HCT116 (cell line): ENCODE data around the gene NHERF2. TPM values are rescaled to one million over a fixed set of nuclear protein-coding genes. Genes with fewer than 3 reads are reported as not detected.

ENCODE experiments used
- ATAC-seq: fragments of 200-7000 bp; cut with Tn5 transposase; 2 replicates; pipeline ENCODE4 v1.9.1; 2020; ENCODE audit warnings: mild to moderate bottlenecking, moderate library complexity
- BruUV-seq: library from RNA; stranded (reverse); fragments of 400-500 nt; replicated peaks from 2 replicates; lab custom pipeline; 2021; lab: Mats Ljungman, UMichigan
- CTCF ChIA-PET: fragments of 300-600 bp; sonication (Branson Sonifier 250); formaldehyde crosslinking; loops from one replicate; lab custom pipeline; 2021; ENCODE audit warnings: antibody characterized with exemption; lab: Charles Lee
- POLR2A ChIA-PET: fragments of 300-600, 350-600 bp; sonication (Branson Sonifier 250); formaldehyde crosslinking; loops from one replicate; lab custom pipeline; 2021; ENCODE audit warnings: antibody characterized with exemption; lab: Charles Lee
- RAD21 ChIA-PET, 2 experiments: fragments of 300-600 bp; sonication (Branson Sonifier 250); formaldehyde crosslinking; loops; one replicate each; lab custom pipeline; 2023; ENCODE audit warnings: low total read pairs in 2 of 2; ENCODE audit not compliant: uncharacterized antibody in 2 of 2, unreplicated experiment in 2 of 2, low non-redundant PET in 1 of 2; lab: Charles Lee
- DNase-seq: peaks from one replicate; pipeline ENCODE4 v3.0.0-alpha.2; 2010; ENCODE audit warnings: low read depth, low spot score
- H2AFZ ChIP-seq: fragments of 200-600 bp; shearing (Covaris generic), sonication (generic); 2 replicates; pipeline ENCODE4 v1.6.1; 2017; ENCODE audit warnings: low read depth, mixed run types, mixed read lengths, antibody characterized with exemption, low read length; ENCODE audit not compliant: poor library complexity, severe bottlenecking
- H3K27ac ChIP-seq: 2 replicates; pipeline ENCODE4 v1.5.1; 2012; ENCODE audit warnings: low read depth, low read length
- H3K27me3 ChIP-seq: fragments of 200-600 bp; sonication (generic); 2 replicates; pipeline ENCODE4 v1.6.1; 2016; ENCODE audit warnings: mixed run types, low read length, mixed read lengths; ENCODE audit not compliant: insufficient read depth
- H3K36me3 ChIP-seq, 2 experiments: fragments of 200-500 bp in 1 of 2; fragments of 200-600 bp in 1 of 2; sonication (Bioruptor generic) in 1 of 2; sonication (generic) in 1 of 2; 2 replicates each; pipeline versions ENCODE4 v1.5.1 to v1.6.1; 2014 to 2016; ENCODE audit warnings: low read length in 2 of 2, inconsistent platforms in 1 of 2, mixed read lengths in 1 of 2, mixed run types in 1 of 2; ENCODE audit not compliant: insufficient read depth in 2 of 2, control insufficient read depth in 1 of 2
- H3K4me1 ChIP-seq, 2 experiments: fragments of 200-600 bp in 1 of 2; sonication (generic) in 1 of 2; 2 replicates each; pipeline versions ENCODE4 v1.5.1 to v1.6.1; 2012 to 2017; ENCODE audit warnings: low read length in 2 of 2, inconsistent platforms in 1 of 2, mild to moderate bottlenecking in 1 of 2, mixed read lengths in 1 of 2, mixed run types in 1 of 2, moderate library complexity in 1 of 2; ENCODE audit not compliant: insufficient read depth in 2 of 2, control insufficient read depth in 1 of 2
- H3K4me2 ChIP-seq: fragments of 200-600 bp; sonication (generic); 2 replicates; pipeline ENCODE4 v1.6.1; 2017; ENCODE audit warnings: mixed run types, low read length, mixed read lengths
- H3K4me3 ChIP-seq, 2 experiments: fragments of 200-600 bp in 1 of 2; sonication (generic) in 1 of 2; replicated peaks in 1 of 2; 2 replicates each; pipeline ENCODE4 v1.5.1; 2011 to 2016; ENCODE audit warnings: low read length in 2 of 2, control low read depth in 1 of 2, low read depth in 1 of 2, mild to moderate bottlenecking in 1 of 2, mixed read lengths in 1 of 2, mixed run types in 1 of 2
- H3K79me2 ChIP-seq: fragments of 200-600 bp; sonication (generic); 2 replicates; pipeline ENCODE4 v1.6.1; 2017; ENCODE audit warnings: mild to moderate bottlenecking, mixed run types, low read length, moderate library complexity, mixed read lengths; ENCODE audit not compliant: insufficient read depth
- H3K9ac ChIP-seq: fragments of 200-600 bp; sonication (generic); 2 replicates; pipeline ENCODE4 v1.6.1; 2016; ENCODE audit warnings: low read length, mixed read lengths
- H3K9me2 ChIP-seq: fragments of 200-600 bp; sonication (generic), shearing (Covaris generic); 2 replicates; pipeline ENCODE4 v1.6.1; 2017; ENCODE audit warnings: mixed run types, mild to moderate bottlenecking, moderate library complexity; ENCODE audit not compliant: insufficient read depth
- H3K9me3 ChIP-seq, 2 experiments: fragments of 200-500 bp in 1 of 2; fragments of 200-600 bp in 1 of 2; sonication (Bioruptor generic) in 1 of 2; sonication (generic) in 1 of 2; 2 replicates each; pipeline ENCODE4 v1.6.1; 2014 to 2017; ENCODE audit warnings: low read length in 2 of 2, mixed read lengths in 2 of 2, inconsistent platforms in 1 of 2, low read depth in 1 of 2, mild to moderate bottlenecking in 1 of 2, mixed run types in 1 of 2, moderate library complexity in 1 of 2; ENCODE audit not compliant: control insufficient read depth in 1 of 2, insufficient read depth in 1 of 2
- H4K20me1 ChIP-seq: fragments of 200-600 bp; sonication (generic), shearing (Covaris generic); 2 replicates; pipeline ENCODE4 v1.6.1; 2017; ENCODE audit warnings: mixed run types, mild to moderate bottlenecking, moderate library complexity; ENCODE audit not compliant: insufficient read depth
- EZH2 ChIP-seq: fragments of 200-600 bp; sonication (generic); IDR thresholded peaks from 2 replicates; pipeline ENCODE4 v1.6.1; 2017; ENCODE audit warnings: antibody characterized with exemption, mixed run types
- JUND ChIP-seq: IDR thresholded peaks from 2 replicates; pipeline ENCODE4 v1.6.1; 2012
- POLR2A ChIP-seq: IDR thresholded peaks from 2 replicates; pipeline ENCODE4 v1.7.0; 2011; ENCODE audit warnings: borderline replicate concordance; ENCODE audit not compliant: insufficient read depth, insufficient read length; ENCODE audit errors: extremely low read depth
- POLR2AphosphoS5 ChIP-seq: IDR thresholded peaks from 2 replicates; pipeline ENCODE4 v1.6.1; 2011; ENCODE audit warnings: mild to moderate bottlenecking, low read depth, low read length, moderate library complexity
- RAD21 ChIP-seq: IDR thresholded peaks from 2 replicates; pipeline ENCODE4 v1.6.1; 2012; ENCODE audit warnings: low read depth, mild to moderate bottlenecking
- SRF ChIP-seq: IDR thresholded peaks from 2 replicates; pipeline ENCODE4 v1.6.1; 2012; ENCODE audit warnings: low read depth
- TCF7L2 ChIP-seq: IDR thresholded peaks from 2 replicates; pipeline ENCODE4 v1.7.0; 2011; ENCODE audit warnings: borderline replicate concordance, inconsistent platforms; ENCODE audit not compliant: insufficient read depth, insufficient read length; ENCODE audit errors: extremely low read depth
- YY1 ChIP-seq: IDR thresholded peaks from 2 replicates; pipeline ENCODE4 v1.6.1; 2011; ENCODE audit warnings: low read length, low read depth, moderate library complexity, mild to moderate bottlenecking; ENCODE audit not compliant: insufficient replicate concordance; ENCODE audit errors: extremely low read depth
- intact Hi-C: fragments of 100-400 bp; cut with micrococcal nuclease; formaldehyde crosslinking; loops from 2 replicates; pipeline ENCODE4 v1.10.0; 2022
- total RNA-seq: library from RNA; stranded (reverse); gene quantifications from one replicate; pipeline ENCODE4 v1.2.1, GENCODE V29; 2021; ENCODE audit not compliant: unreplicated experiment
- TF ChIP-seq, protein P1 (sequence below): IDR thresholded peaks from 2 replicates; pipeline ENCODE4 v1.6.1; 2012; ENCODE audit warnings: low read depth
- TF ChIP-seq, protein P2 (sequence below): IDR thresholded peaks from 2 replicates; pipeline ENCODE4 v1.6.1; 2011; ENCODE audit warnings: mild to moderate bottlenecking, low read length, moderate library complexity; ENCODE audit not compliant: insufficient replicate concordance; ENCODE audit errors: extremely low read depth
- TF ChIP-seq, protein P3 (sequence below), 3 experiments: fragments of 200-600 bp in 1 of 3; sonication (generic) in 1 of 3; IDR thresholded peaks in 2 of 3; conservative IDR thresholded peaks in 1 of 3; 2 replicates each; pipeline ENCODE4 v1.5.1; 2012 to 2017; ENCODE audit warnings: low read depth in 2 of 3, low read length in 2 of 3, antibody characterized with exemption in 1 of 3, borderline replicate concordance in 1 of 3, control low read depth in 1 of 3, mild to moderate bottlenecking in 1 of 3, mixed read lengths in 1 of 3, mixed run types in 1 of 3, moderate library complexity in 1 of 3; ENCODE audit not compliant: insufficient read depth in 1 of 3

NHERF2 gene
- total RNA-seq, 1 experiment from 2014 or later: 58.4 TPM

DNA sequence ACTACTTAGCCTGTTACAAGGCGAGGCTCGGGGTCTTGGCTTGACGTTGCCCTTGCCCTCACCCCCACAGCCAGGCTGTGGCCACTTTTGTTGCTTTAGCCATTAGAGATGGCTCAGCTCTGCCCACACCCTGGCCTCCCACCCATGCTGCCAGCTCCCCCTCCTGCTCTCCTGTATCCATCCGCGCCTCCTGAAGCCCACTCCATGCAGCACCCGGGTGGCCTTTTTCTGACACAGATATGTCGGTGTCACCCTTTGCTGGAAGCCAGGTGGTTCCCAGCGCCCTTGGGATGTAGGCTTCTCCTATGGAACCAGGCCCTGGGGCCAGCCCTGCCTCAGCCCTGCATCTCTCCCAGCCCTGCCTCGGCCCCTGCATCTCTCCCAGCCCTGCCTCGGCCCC, 30.7 kb downstream of the NHERF2 start:
- H3K4me2 ChIP-seq: no peak overlapping the region
- no peak overlapping the region for H3K4me3 ChIP-seq
- POLR2A ChIA-PET: no interaction called here
- TF ChIP-seq, protein P1, sequence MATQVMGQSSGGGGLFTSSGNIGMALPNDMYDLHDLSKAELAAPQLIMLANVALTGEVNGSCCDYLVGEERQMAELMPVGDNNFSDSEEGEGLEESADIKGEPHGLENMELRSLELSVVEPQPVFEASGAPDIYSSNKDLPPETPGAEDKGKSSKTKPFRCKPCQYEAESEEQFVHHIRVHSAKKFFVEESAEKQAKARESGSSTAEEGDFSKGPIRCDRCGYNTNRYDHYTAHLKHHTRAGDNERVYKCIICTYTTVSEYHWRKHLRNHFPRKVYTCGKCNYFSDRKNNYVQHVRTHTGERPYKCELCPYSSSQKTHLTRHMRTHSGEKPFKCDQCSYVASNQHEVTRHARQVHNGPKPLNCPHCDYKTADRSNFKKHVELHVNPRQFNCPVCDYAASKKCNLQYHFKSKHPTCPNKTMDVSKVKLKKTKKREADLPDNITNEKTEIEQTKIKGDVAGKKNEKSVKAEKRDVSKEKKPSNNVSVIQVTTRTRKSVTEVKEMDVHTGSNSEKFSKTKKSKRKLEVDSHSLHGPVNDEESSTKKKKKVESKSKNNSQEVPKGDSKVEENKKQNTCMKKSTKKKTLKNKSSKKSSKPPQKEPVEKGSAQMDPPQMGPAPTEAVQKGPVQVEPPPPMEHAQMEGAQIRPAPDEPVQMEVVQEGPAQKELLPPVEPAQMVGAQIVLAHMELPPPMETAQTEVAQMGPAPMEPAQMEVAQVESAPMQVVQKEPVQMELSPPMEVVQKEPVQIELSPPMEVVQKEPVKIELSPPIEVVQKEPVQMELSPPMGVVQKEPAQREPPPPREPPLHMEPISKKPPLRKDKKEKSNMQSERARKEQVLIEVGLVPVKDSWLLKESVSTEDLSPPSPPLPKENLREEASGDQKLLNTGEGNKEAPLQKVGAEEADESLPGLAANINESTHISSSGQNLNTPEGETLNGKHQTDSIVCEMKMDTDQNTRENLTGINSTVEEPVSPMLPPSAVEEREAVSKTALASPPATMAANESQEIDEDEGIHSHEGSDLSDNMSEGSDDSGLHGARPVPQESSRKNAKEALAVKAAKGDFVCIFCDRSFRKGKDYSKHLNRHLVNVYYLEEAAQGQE: no peak
- TF ChIP-seq, protein P2, sequence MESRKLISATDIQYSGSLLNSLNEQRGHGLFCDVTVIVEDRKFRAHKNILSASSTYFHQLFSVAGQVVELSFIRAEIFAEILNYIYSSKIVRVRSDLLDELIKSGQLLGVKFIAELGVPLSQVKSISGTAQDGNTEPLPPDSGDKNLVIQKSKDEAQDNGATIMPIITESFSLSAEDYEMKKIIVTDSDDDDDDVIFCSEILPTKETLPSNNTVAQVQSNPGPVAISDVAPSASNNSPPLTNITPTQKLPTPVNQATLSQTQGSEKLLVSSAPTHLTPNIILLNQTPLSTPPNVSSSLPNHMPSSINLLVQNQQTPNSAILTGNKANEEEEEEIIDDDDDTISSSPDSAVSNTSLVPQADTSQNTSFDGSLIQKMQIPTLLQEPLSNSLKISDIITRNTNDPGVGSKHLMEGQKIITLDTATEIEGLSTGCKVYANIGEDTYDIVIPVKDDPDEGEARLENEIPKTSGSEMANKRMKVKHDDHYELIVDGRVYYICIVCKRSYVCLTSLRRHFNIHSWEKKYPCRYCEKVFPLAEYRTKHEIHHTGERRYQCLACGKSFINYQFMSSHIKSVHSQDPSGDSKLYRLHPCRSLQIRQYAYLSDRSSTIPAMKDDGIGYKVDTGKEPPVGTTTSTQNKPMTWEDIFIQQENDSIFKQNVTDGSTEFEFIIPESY: no peak
- no peak for TF ChIP-seq JUND
- no peak for TF ChIP-seq POLR2AphosphoS5
- TF ChIP-seq TCF7L2: no peak
- TF ChIP-seq, protein P3, sequence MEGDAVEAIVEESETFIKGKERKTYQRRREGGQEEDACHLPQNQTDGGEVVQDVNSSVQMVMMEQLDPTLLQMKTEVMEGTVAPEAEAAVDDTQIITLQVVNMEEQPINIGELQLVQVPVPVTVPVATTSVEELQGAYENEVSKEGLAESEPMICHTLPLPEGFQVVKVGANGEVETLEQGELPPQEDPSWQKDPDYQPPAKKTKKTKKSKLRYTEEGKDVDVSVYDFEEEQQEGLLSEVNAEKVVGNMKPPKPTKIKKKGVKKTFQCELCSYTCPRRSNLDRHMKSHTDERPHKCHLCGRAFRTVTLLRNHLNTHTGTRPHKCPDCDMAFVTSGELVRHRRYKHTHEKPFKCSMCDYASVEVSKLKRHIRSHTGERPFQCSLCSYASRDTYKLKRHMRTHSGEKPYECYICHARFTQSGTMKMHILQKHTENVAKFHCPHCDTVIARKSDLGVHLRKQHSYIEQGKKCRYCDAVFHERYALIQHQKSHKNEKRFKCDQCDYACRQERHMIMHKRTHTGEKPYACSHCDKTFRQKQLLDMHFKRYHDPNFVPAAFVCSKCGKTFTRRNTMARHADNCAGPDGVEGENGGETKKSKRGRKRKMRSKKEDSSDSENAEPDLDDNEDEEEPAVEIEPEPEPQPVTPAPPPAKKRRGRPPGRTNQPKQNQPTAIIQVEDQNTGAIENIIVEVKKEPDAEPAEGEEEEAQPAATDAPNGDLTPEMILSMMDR (IDR thresholded peaks at IDR 0.05 in 2 of 3, conservative IDR thresholded peaks at IDR 0.05 in 1 of 3; ENCODE audit: borderline replicate concordance in 1 of 3, insufficient read depth in 1 of 3, low read depth in 2 of 3, low read length in 2 of 3): no peak
- no peak for TF ChIP-seq EZH2
- no peak for TF ChIP-seq YY1
- TF ChIP-seq POLR2A: no peak
- TF ChIP-seq RAD21: no peak
- TF ChIP-seq SRF: no peak
- H3K9me3 ChIP-seq: no peaks in the 10 kb centered on the region
- ATAC-seq (no peak; the same call in 1 of the 2 replicates), DNase-seq (no peak)
- no peaks in the 10 kb centered on the region for H3K79me2 ChIP-seq
- H3K9me2 ChIP-seq: no peaks in the 10 kb centered on the region
- H4K20me1 ChIP-seq: no peaks in the 10 kb centered on the region
- no peak overlapping the region for H2AFZ ChIP-seq
- H3K36me3 ChIP-seq: no peaks in the 10 kb centered on the region; a peak in 2 of 4 replicates
- H3K4me1 ChIP-seq: no peaks in the 10 kb centered on the region
- intact Hi-C loops: no loop called here
- no peaks in the 10 kb centered on the region for H3K27me3 ChIP-seq
- RAD21 ChIA-PET: no interaction called here
- no peak overlapping the region for H3K9ac ChIP-seq
- CTCF ChIA-PET: interaction anchor here (0.7 kb wide), 1 partner anchor 83 kb away, joined by 3 read pairs; no protein-coding TSS in a partner anchor
- H3K27ac ChIP-seq: no peak overlapping the region
- no TSS peak for BruUV-seq
